NCI-H2081 (cell line): ENCODE results near the gene CCN2.
"Not testable (repeated sequence)": the region's sequence is repeated elsewhere in the genome, so short reads cannot be mapped to it uniquely, and the experiment has no call there.

ENCODE experiments used
- DNase-seq, 2 experiments: peaks; one replicate each; lab custom pipeline; 2025; lab: John Stamatoyannopoulos, UW

Gene CCN2

DNA sequence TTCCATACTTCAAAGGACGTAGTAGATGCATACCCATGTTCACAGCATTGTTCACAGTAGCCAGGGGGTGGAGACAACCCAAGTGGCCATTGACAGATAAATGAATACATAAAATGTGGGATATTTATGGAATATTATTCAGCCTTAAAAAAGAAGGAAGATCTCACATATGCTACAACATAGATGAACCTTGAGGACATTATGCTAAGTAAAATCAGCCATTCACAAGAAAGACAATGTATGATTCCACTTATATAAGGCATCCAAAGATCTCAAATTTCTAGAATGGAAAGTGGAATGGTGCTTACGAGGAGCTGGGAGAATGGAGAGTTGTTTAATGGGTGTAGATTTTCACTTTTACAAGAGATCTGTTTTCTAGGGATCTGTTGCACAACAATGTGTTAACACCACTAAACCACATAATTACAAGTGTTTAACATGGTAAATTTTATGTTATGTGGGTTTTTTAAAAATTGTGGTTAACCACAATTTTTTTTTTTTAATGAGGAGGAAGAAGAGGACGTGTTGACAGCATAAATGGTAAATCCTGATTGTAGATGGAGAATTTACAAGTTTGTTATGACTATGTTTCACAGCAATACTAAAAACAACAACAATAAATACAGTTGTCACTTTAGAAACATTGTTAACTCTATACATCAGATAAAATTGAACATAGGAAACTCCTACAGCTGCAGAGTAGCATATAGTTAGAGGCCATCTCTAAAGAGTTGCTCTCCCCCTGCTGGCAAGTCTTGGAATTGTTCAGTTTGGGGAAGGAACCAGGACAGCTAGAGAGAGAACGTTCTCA is 41.6 kb downstream of the CCN2 start:
- peak; percentile 58 to 66 for DNase-seq

DNA sequence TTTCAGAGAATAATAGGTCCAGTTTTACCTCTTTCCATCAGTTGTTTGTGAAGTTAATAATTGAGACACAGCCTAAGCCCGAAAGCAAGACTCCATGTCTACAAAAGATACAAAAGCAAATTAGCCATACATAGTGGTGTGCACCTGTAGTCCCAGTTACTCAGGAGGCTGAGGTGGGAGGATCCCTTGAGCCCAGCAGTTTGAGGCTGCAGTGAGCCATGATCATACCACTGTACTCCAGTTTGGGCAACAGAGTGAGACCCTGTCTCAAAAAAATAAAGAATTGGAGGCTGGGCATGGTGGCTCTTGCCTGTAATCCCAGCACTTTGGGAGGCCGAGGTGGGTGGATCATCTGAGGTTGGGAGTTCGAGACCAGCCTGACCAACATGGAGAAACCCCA is 42.4 kb downstream of the CCN2 start:
- DNase-seq: not testable (repeated sequence)

DNA sequence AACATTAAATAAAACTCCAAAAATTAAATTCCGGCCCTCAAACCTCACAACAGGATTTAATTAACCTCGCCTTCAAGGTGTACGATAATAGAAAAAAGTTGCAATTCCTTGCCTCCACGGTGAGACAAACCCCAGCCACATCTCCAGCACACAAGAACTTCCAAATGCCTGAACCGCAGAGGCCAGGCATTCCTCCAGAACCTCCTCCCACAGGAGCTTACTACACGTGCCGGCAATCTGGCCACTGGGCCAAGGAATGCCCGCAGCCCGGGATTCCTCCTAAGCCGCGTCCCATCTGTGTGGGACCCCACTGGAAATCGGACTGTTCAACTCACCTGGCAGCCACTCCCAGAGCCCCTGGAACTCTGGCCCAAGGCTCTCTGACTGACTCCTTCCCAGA is 47.4 kb downstream of the CCN2 start:
- DNase-seq: not testable (repeated sequence)

DNA sequence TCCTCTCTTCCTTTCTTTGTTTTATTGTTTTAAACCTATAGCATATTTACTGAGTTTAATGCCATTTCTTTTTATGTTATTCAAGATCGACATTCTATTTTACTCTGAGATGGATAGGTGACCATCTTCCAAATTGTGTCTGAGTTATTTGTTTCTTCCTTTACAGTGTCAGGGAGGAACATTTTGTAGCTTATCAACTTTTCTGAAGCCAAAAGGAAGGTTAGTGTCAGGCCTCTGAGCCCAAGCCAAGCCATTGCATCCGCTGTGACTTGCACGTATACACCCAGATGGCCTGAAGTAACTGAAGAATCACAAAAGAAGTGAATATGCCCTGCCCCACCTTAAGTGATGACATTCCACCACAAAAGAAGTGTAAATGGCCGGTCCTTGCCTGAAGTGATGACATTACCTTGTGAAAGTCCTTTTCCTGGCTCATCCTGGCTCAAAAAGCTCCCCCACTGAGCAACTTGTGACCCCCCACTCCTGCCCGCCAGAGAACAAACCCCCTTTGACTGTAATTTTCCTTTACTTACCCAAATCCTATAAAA is 49.8 kb downstream of the CCN2 start:
- not testable (repeated sequence) for DNase-seq

DNA sequence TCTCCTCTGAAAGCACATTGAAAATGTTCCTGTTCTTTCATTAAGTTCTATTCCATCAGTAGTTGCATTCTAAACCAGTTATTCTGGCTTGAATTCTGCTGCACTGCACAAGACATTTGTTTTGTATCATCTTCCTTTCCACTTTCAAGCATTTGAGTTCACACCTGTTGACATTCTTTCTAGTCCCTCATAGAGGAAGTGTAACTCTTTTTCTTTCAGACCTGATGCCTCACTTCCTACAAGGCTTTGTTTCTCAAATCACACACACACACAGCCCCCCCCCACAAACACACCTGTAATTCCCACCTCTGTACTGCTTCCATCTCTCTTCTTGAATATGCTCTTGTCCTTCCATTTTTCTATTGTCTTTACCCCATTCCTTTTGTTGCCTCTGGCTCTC is 50.9 kb downstream of the CCN2 start:
- DNase-seq: no peak

DNA sequence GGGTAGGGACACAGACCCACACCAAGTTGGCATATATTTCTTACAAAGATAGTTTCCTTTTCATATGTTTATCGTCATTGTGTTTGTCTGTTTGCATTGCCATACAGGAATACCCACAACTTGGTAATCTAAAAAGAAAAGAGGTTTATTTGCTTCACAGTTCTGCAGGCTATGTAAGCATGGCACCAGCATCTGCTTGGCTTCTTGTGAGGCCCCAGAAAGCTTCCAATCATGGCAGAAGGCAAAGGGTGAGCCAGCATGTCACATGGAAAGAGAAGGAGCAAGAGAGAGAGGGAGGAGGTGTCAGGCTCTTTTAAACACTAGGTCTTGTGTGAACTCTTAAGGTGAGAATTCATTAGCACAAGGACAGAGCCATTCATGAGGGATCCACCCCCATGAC is 52.5 kb downstream of the CCN2 start:
- DNase-seq: no peak
